Measurements from ENCODE around the gene SORCS2.

The SORCS2 gene

DNA sequence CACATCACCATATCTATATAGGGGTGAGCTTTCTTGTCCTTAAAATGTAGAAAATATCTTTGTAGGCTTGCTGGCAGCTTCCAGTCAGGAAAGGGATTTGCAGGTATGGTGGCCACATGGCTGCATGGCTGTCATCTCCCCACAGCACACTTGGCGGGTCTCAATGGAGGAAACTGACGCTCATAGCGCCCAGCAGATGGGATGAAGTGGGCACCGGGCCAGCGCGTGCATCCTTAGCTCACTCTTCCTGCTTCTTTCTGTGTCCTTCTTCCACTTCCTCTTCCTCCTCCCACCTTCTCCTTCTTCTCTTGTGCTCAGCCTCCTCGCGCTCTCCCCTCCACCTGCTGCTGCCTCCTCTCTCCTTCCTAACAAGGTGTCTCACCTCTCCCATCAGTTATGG, 398.6 kb downstream of the SORCS2 start:
- in situ Hi-C loops (cut with MboI; ENCODE audit: low pct_unique_long_range_greater_than_20kb, low sequenced_read_pairs, unreplicated experiment), result no loop called here
- TF ChIP-seq, protein P1, sequence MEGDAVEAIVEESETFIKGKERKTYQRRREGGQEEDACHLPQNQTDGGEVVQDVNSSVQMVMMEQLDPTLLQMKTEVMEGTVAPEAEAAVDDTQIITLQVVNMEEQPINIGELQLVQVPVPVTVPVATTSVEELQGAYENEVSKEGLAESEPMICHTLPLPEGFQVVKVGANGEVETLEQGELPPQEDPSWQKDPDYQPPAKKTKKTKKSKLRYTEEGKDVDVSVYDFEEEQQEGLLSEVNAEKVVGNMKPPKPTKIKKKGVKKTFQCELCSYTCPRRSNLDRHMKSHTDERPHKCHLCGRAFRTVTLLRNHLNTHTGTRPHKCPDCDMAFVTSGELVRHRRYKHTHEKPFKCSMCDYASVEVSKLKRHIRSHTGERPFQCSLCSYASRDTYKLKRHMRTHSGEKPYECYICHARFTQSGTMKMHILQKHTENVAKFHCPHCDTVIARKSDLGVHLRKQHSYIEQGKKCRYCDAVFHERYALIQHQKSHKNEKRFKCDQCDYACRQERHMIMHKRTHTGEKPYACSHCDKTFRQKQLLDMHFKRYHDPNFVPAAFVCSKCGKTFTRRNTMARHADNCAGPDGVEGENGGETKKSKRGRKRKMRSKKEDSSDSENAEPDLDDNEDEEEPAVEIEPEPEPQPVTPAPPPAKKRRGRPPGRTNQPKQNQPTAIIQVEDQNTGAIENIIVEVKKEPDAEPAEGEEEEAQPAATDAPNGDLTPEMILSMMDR (IDR thresholded peaks at IDR 0.05; ENCODE audit: extremely low read depth, insufficient read depth, missing control alignments), result no peak
- DNase-seq (ENCODE audit: low spot score), result no peak

DNA sequence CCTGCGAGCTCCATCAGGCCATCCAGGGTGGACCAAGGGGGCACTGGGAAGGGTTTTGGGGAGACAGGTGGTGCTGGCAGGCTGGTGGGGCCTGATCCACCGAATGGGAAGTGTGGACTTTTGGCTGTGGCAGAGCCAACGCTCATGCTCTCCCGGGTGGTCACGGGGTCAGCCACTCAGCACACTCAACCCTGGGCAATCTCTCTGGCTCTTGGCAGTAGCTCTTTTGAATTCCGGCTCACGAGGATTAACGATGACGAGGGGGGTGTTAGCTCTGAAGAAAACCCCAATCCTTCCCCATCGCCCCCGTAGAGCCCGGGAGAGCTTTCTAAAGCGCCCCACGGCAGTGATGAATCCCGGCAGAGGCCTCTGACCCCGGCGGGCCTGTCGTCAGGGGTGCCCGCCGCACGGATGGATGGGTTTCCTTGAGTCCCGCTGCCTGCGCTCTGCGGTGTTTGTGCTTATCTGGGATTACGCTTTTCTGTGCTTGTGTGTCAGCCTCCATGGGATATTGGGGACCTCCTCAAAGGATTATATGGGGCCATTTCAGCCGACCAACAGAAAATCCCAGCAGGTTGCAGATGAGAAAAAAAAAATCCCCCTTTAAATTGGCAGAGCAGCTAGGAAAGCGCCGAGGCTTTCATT, 399.2 kb downstream of the SORCS2 start:
- TF ChIP-seq, protein P1 (IDR thresholded peaks at IDR 0.05; ENCODE audit: extremely low read depth, insufficient read depth, missing control alignments), result no peak
- no peak for DNase-seq (ENCODE audit: low spot score)
- in situ Hi-C loops (cut with MboI; ENCODE audit: low pct_unique_long_range_greater_than_20kb, low sequenced_read_pairs, unreplicated experiment), result no loop called here

DNA sequence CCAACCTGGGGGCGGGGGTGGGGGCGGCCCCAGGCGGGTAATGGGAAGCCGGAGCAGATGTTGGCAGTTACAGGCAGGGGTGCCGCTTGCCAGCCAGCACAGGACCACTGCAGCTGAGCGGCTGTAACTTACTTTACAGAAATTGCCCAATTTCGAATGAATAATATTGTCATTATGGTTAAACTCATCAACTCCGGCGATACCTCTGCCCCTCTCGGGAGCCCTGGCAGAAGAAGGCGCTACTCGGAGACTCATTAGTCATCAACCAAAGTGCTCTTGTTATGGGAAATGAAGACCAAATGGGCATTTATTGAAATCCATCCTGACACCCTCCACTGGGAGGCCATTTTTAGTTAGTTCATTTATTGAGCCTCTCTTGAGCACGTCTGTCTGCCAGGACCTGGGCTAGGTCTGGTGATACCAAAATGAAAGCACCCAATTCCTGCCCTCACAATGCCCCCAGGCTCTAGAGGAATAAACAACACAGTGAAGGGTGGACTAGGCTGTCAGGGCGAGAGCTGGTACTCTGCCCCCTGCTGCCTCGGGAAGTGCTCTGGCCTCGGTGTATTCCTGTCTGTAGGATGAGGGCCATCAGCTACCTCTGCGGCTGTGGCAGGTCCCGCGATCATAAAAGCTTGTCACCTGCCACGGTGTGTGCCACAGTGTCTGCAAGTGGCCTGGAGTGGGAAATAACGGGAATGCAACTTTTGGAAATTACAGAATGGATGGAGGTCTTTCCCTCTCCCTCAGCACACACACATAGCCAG, 401.5 kb downstream of the SORCS2 start:
- in situ Hi-C loops (cut with MboI; ENCODE audit: low pct_unique_long_range_greater_than_20kb, low sequenced_read_pairs, unreplicated experiment), result no loop called here
- DNase-seq (ENCODE audit: low spot score), result no peak
- TF ChIP-seq, protein P1 (IDR thresholded peaks at IDR 0.05; ENCODE audit: extremely low read depth, insufficient read depth, missing control alignments), result no peak

DNA sequence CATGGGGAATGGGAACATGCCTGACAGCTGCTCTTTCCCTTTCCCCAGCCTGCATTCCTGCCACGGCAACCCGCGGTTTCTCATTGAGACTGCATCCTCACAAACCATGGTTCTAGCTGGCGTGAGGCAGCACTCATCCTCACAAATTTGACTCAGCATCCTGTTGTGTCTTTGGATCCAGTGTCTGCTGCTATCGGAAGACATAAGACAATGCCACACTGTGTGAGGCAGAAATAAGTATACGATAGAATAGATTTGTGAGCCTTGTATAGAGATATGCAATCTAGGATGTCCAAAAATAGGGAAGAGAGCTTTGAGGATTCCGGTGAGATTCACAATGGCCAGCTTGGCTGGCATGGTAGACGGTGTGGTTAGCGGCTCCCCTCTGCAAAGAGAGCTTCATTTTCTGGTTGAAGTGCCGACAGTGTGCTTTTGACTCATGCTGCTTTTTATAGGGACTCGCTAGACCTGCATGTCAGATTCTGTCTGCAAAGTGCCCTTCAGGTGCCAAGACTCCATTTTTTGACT, 403.7 kb downstream of the SORCS2 start:
- DNase-seq (ENCODE audit: low spot score), result no peak
- in situ Hi-C loops (cut with MboI; ENCODE audit: low pct_unique_long_range_greater_than_20kb, low sequenced_read_pairs, unreplicated experiment), result no loop called here
- TF ChIP-seq, protein P1 (IDR thresholded peaks at IDR 0.05; ENCODE audit: extremely low read depth, insufficient read depth, missing control alignments), result no peak

DNA sequence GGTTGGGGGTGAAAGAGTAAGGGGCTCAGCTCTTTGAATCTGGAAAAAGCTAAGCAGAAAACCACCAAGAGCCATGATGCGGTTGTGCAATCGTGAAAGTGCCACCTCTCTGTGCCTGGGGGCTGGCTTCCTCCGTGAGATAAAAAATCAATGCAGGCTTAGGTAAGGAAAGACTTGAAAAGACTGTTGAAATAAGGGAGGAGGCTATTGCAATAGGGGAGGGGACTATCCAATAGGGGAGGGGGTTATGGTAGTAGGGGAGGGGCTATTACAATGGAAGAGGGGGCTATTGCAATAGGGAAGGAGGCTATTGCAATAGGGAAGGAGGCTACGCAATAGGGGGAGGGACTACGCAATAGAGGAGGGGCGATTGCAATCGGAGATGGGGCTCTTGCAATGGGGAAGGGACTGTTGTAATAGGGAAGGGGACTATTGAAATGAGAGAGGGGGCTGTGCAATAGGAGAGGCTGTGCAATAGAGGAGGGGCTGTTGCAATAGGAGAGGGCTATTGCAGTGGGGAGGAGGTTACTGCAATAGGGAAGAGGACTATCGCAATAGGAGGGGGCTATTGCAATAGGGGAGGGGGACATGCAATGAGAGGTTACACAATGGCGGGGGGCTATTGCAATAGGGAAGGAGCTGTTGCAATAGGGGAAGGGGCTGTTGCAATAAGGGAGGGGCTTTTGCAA, 404.7 kb downstream of the SORCS2 start:
- in situ Hi-C loops (cut with MboI; ENCODE audit: low pct_unique_long_range_greater_than_20kb, low sequenced_read_pairs, unreplicated experiment), result no loop called here
- no peak for DNase-seq (ENCODE audit: low spot score)
- TF ChIP-seq, protein P1 (IDR thresholded peaks at IDR 0.05; ENCODE audit: extremely low read depth, insufficient read depth, missing control alignments), result no peak

DNA sequence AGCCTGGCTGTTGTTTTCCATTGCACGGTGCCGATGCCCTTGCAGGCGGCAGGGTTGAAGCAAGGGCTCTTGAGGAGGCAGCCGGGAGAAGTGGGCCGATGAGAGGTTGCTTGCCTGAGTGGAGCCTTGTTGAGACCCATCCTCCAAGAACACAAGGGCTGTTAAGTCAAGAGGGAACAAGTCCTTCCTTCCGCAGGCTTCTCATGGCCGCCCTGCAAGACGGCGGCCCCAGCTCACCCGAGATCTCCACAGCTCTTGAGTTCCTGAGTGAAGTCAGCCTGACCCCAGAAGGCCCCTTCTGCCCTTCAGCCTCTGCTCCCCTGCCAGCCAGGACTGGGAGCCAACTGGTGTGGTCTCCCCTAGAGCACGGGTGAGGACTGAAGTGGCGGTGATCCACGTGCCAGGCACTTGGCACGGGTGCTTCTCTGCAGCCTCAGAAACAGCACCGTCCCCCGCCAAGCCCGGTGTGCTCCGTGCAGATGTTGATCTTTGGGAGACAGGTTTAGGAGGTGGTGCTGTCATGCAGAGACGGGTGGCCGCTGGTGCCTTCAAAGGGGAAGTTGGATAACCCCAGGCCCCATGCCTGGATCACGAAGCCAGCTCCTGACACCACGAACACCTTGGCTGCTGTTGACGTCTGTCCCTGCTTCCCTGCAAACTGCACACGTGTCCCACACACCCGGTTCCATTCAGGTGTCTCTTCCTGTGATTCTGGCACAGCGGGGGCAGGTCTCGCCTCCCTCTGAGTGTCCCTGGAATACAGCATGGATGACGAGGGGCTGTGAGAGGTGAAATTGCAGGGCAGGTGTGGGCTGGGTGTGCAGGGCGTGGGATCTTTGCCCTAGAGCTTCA, 406.8 kb downstream of the SORCS2 start:
- DNase-seq (ENCODE audit: low spot score), result no peak
- TF ChIP-seq, protein P1 (IDR thresholded peaks at IDR 0.05; ENCODE audit: extremely low read depth, insufficient read depth, missing control alignments), result no peak

More for the DNA sequence above, 406.8 kb downstream of the SORCS2 start:
- in situ Hi-C loops (cut with MboI; ENCODE audit: low pct_unique_long_range_greater_than_20kb, low sequenced_read_pairs, unreplicated experiment), result no loop called here
